ENCODE results near the gene GIGYF1. TPM values are rescaled to one million over a fixed set of nuclear protein-coding genes. Genes with fewer than 3 reads are reported as not detected.
A peak's percentile ranks its signal among the peaks of the same experiment; 100 is the strongest.

The GIGYF1 gene
- total and polyA plus RNA-seq, 2 of the 13 experiments (the other 11 are each of a cell fraction or from before 2014, with no cell fraction given): 7.6 to 16.1 TPM

- no peak for TF ChIP-seq BCL3 (CRISPR knock-in tag; IDR thresholded peaks at IDR 0.05)
- TF ChIP-seq EZH2 (conservative IDR thresholded peaks at IDR 0.05; ENCODE audit: low read depth, low read length): no peak
- no peak for TF ChIP-seq STAT5B (CRISPR knock-in tag; IDR thresholded peaks at IDR 0.05)
- TF ChIP-seq SRSF1 (optimal IDR thresholded peaks at IDR 0.05; ENCODE audit: low read depth, low read length): no peak
- no peak for TF ChIP-seq ZMYM2 (CRISPR knock-in tag; IDR thresholded peaks at IDR 0.05)
- no peak for TF ChIP-seq ZNF660 (CRISPR knock-in tag; IDR thresholded peaks at IDR 0.05; ENCODE audit: borderline replicate concordance, low read depth)
- TF ChIP-seq TEAD3 (CRISPR knock-in tag; optimal IDR thresholded peaks at IDR 0.05; ENCODE audit: borderline replicate concordance): no peak
- TF ChIP-seq ZNF710 (CRISPR knock-in tag; IDR thresholded peaks at IDR 0.05; ENCODE audit: borderline replicate concordance): no peak
- TF ChIP-seq ZNF503 (CRISPR knock-in tag; IDR thresholded peaks at IDR 0.05): no peak
- TF ChIP-seq U2AF2 (IDR thresholded peaks at IDR 0.05; ENCODE audit: low read depth, low read length): no peak
- TF ChIP-seq CEBPB (IDR thresholded peaks at IDR 0.05; ENCODE audit: borderline replicate concordance, low read depth, low read length): no peak
- no peak; the same call in 1 of the 2 replicates for TF ChIP-seq NFIB (CRISPR knock-in tag; IDR thresholded peaks at IDR 0.05; ENCODE audit: borderline replicate concordance)
- no peak for TF ChIP-seq RCOR2 (CRISPR knock-in tag; IDR thresholded peaks at IDR 0.05)
- no peak for TF ChIP-seq TRIM24 (CRISPR knock-in tag; IDR thresholded peaks at IDR 0.05)
- TF ChIP-seq ZNF749 (CRISPR knock-in tag; IDR thresholded peaks at IDR 0.05; ENCODE audit: borderline replicate concordance): no peak
- no peak for TF ChIP-seq CSRNP1 (CRISPR knock-in tag; IDR thresholded peaks at IDR 0.05)
- TF ChIP-seq PHF20 (CRISPR knock-in tag; IDR thresholded peaks at IDR 0.05): 0 out of 2 replicates have a peak, but pooled peaks have one; percentile 8
- no peak for TF ChIP-seq EED (CRISPR knock-in tag; IDR thresholded peaks at IDR 0.05)
- TF ChIP-seq TMF1 (CRISPR knock-in tag; IDR thresholded peaks at IDR 0.05; ENCODE audit: low read depth): 0 out of 2 replicates have a peak, but pooled peaks have one; percentile 54
- TF ChIP-seq ZNF605 (CRISPR knock-in tag; IDR thresholded peaks at IDR 0.05): no peak
- no peak for TF ChIP-seq SATB2 (CRISPR knock-in tag; IDR thresholded peaks at IDR 0.05)
- TF ChIP-seq THAP7 (CRISPR knock-in tag; IDR thresholded peaks at IDR 0.05): no peak
- TF ChIP-seq ZNF75D (CRISPR knock-in tag; IDR thresholded peaks at IDR 0.05; ENCODE audit: borderline replicate concordance): no peak
- TF ChIP-seq ZNF720 (CRISPR knock-in tag; IDR thresholded peaks at IDR 0.05): no peak
These were observed 12.7 kb upstream of the GIGYF1 start (continued) for GRCh38 chr7:100706672-100707311.

All from HepG2 (cell line).